A549 (cell line): ENCODE measurements around the gene GNG12.

ENCODE experiments used
- HEYL ChIP-seq: fragments of 250-450 bp; sonication (Bioruptor Pico); IDR thresholded peaks from 2 replicates; pipeline ENCODE4 v1.8.0; 2021; ENCODE audit warnings: mild to moderate bottlenecking, moderate library complexity
- JUN ChIP-seq, 2 experiments: fragments of >200 bp; sonication (Bioruptor Twin); formaldehyde crosslinking; IDR thresholded peaks; 2 replicates in 1 of 2; 3 replicates in 1 of 2; pipeline ENCODE4 v1.6.1; 2016 to 2017
- POLR2AphosphoS2 ChIP-seq: conservative IDR thresholded peaks from 2 replicates; pipeline ENCODE4 v1.6.1; 2012; ENCODE audit warnings: low read length, improper control_type of control experiment, inconsistent platforms
- TF ChIP-seq, protein P1 (sequence below): fragments of >200 bp; sonication (Bioruptor Twin); formaldehyde crosslinking; IDR thresholded peaks from 3 replicates; pipeline ENCODE4 v1.5.1; 2016

DNA sequence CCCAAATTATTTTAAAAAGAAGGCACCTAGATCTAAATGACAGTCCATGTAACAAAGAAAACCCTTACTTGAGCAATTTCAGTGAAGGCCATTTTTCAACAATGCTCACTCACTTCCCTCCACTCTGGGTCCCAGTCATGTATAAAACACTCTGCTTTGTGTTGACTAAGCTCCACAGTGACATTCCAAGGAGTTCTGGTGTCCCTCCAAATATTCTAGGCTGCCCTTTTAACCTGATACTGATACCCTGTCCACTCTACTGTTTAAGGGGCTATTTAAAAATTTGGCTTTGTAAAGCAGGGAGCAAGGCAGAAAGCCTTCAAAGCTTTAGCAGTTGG is 73.6 kb downstream of the GNG12 start:
- no peak for TF ChIP-seq JUN (IDR thresholded peaks at IDR 0.05)
- TF ChIP-seq, protein P1, sequence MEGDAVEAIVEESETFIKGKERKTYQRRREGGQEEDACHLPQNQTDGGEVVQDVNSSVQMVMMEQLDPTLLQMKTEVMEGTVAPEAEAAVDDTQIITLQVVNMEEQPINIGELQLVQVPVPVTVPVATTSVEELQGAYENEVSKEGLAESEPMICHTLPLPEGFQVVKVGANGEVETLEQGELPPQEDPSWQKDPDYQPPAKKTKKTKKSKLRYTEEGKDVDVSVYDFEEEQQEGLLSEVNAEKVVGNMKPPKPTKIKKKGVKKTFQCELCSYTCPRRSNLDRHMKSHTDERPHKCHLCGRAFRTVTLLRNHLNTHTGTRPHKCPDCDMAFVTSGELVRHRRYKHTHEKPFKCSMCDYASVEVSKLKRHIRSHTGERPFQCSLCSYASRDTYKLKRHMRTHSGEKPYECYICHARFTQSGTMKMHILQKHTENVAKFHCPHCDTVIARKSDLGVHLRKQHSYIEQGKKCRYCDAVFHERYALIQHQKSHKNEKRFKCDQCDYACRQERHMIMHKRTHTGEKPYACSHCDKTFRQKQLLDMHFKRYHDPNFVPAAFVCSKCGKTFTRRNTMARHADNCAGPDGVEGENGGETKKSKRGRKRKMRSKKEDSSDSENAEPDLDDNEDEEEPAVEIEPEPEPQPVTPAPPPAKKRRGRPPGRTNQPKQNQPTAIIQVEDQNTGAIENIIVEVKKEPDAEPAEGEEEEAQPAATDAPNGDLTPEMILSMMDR = no peak
- no peak for TF ChIP-seq HEYL (CRISPR knock-in tag)
- TF ChIP-seq POLR2AphosphoS2 = no peak
